ENCODE data around the gene GBP5.
A peak's percentile ranks its signal among the peaks of the same experiment; 100 is the strongest.

GBP5 gene

GRCh38 chr1:89269277-89269676 lies 3.4 kb downstream of the GBP5 start:
- Histone ChIP-seq H2BK15ac (ENCODE audit: low read depth, poor library complexity, severe bottlenecking) (no peak overlapping the region), H3K9ac (ENCODE audit: low read length) (no peak overlapping the region), H2AK5ac (ENCODE audit: low read length, severe bottlenecking) (no peak overlapping the region), H2BK5ac (ENCODE audit: low read depth, low read length, poor library complexity, severe bottlenecking) (no peak overlapping the region), H3K18ac (ENCODE audit: low read depth in 1 of 2, low read length in 2 of 2) (no peak overlapping the region), H3K4ac (ENCODE audit: low read depth in 1 of 2, low read length in 2 of 2) (no peak overlapping the region), H3K27me3 (ENCODE audit: control insufficient read depth in 1 of 2, insufficient read depth in 1 of 2, low read length in 2 of 2) (no peaks in the 10 kb centered on the region), H2AFZ (ENCODE audit: low read depth, low read length) (no peak overlapping the region), H3K4me1 (ENCODE audit: control insufficient read depth, insufficient read depth, low read depth, low read length) (no peaks in the 10 kb centered on the region), H3K9me3 (ENCODE audit: control insufficient read depth, low read length) (no peaks in the 10 kb centered on the region), H4K91ac (ENCODE audit: low read length) (no peak overlapping the region), H3K4me3 (ENCODE audit: insufficient read depth in 1 of 2, low read depth in 1 of 2, low read length in 2 of 2) (no peak overlapping the region), H3K4me2 (ENCODE audit: low read length, poor library complexity, severe bottlenecking) (no peak overlapping the region), H3K27ac (ENCODE audit: low read length, poor library complexity, severe bottlenecking) (no peak overlapping the region), H2BK12ac (ENCODE audit: low read length in 2 of 2) (no peak overlapping the region), H3K36me3 (ENCODE audit: control insufficient read depth in 1 of 2, insufficient read depth in 2 of 2, low read depth in 1 of 2, low read length in 2 of 2) (no peaks in the 10 kb centered on the region), H3K79me1 (replicated peaks; ENCODE audit: low read length, poor library complexity, severe bottlenecking) (no peaks in the 10 kb centered on the region), H4K8ac (ENCODE audit: low read length) (no peak overlapping the region), H2BK120ac (ENCODE audit: low read depth, low read length) (no peak overlapping the region), H3K23ac (ENCODE audit: low read length in 2 of 2) (no peak overlapping the region), H3K14ac (ENCODE audit: low read length in 2 of 2) (no peak overlapping the region)
- WGBS = 89% methylated on average over 5 of the region's 5 CpGs
- DNase-seq = no peak

- no peak overlapping the region for H3K4ac ChIP-seq (ENCODE audit: low read depth in 1 of 2, low read length in 2 of 2)
- H2BK5ac ChIP-seq (ENCODE audit: low read depth, low read length, poor library complexity, severe bottlenecking) = no peak overlapping the region
- no peak overlapping the region for H3K18ac ChIP-seq (ENCODE audit: low read depth in 1 of 2, low read length in 2 of 2)
- no peaks in the 10 kb centered on the region for H3K79me1 ChIP-seq (replicated peaks; ENCODE audit: low read length, poor library complexity, severe bottlenecking)
- H3K4me3 ChIP-seq (ENCODE audit: insufficient read depth in 1 of 2, low read depth in 1 of 2, low read length in 2 of 2) = peak overlapping the region in 1 of 2 experiments; percentile 71
- no peaks in the 10 kb centered on the region for H3K27me3 ChIP-seq (ENCODE audit: control insufficient read depth in 1 of 2, insufficient read depth in 1 of 2, low read length in 2 of 2)
- no peak overlapping the region for H4K91ac ChIP-seq (ENCODE audit: low read length)
- no peaks in the 10 kb centered on the region for H3K36me3 ChIP-seq (ENCODE audit: control insufficient read depth in 1 of 2, insufficient read depth in 2 of 2, low read depth in 1 of 2, low read length in 2 of 2)
- H2BK15ac ChIP-seq (ENCODE audit: low read depth, poor library complexity, severe bottlenecking) = no peak overlapping the region
- no peak overlapping the region for H3K4me2 ChIP-seq (ENCODE audit: low read length, poor library complexity, severe bottlenecking)
- H3K9ac ChIP-seq (ENCODE audit: low read length) = peak overlapping the region; percentile 64
- H3K9me3 ChIP-seq (ENCODE audit: control insufficient read depth, low read length) = no peaks in the 10 kb centered on the region
- no peak overlapping the region for H2AK5ac ChIP-seq (ENCODE audit: low read length, severe bottlenecking)
- H2AFZ ChIP-seq (ENCODE audit: low read depth, low read length) = peak overlapping the region; percentile 51
- 8% methylated on average over 2 of the region's 2 CpGs for WGBS
- no peak overlapping the region for H2BK120ac ChIP-seq (ENCODE audit: low read depth, low read length)
- no peaks in the 10 kb centered on the region for H3K4me1 ChIP-seq (ENCODE audit: control insufficient read depth, insufficient read depth, low read depth, low read length)
- peak; percentile 86 for DNase-seq
- H2BK12ac ChIP-seq (ENCODE audit: low read length in 2 of 2) = no peak overlapping the region
- H3K14ac ChIP-seq (ENCODE audit: low read length in 2 of 2) = no peak overlapping the region
- H3K27ac ChIP-seq (ENCODE audit: low read length, poor library complexity, severe bottlenecking) = no peak overlapping the region
- H3K23ac ChIP-seq (ENCODE audit: low read length in 2 of 2) = no peak overlapping the region
- H4K8ac ChIP-seq (ENCODE audit: low read length) = no peak overlapping the region
These were observed 10.0 kb downstream of the GBP5 start for GRCh38 chr1:89262643-89263042.

- peak overlapping the region; percentile 53 for H2AFZ ChIP-seq (ENCODE audit: low read depth, low read length)
- WGBS = 80% methylated on average over 6 of the region's 6 CpGs
- no peak overlapping the region for H3K27ac ChIP-seq (ENCODE audit: low read length, poor library complexity, severe bottlenecking)
- H3K9me3 ChIP-seq (ENCODE audit: control insufficient read depth, low read length) = no peaks in the 10 kb centered on the region
- H2BK120ac ChIP-seq (ENCODE audit: low read depth, low read length) = no peak overlapping the region
- H3K4ac ChIP-seq (ENCODE audit: low read depth in 1 of 2, low read length in 2 of 2) = no peak overlapping the region
- H3K14ac ChIP-seq (ENCODE audit: low read length in 2 of 2) = no peak overlapping the region
- peak overlapping the region; percentile 64 for H3K9ac ChIP-seq (ENCODE audit: low read length)
- H3K4me3 ChIP-seq (ENCODE audit: insufficient read depth in 1 of 2, low read depth in 1 of 2, low read length in 2 of 2) = peak overlapping the region in 1 of 2 experiments; percentile 71
- no peak overlapping the region for H2BK15ac ChIP-seq (ENCODE audit: low read depth, poor library complexity, severe bottlenecking)
- H3K4me1 ChIP-seq (ENCODE audit: control insufficient read depth, insufficient read depth, low read depth, low read length) = no peaks in the 10 kb centered on the region
- no peak overlapping the region for H4K91ac ChIP-seq (ENCODE audit: low read length)
- peak; percentile 33 for DNase-seq
- no peaks in the 10 kb centered on the region for H3K27me3 ChIP-seq (ENCODE audit: control insufficient read depth in 1 of 2, insufficient read depth in 1 of 2, low read length in 2 of 2)
- no peaks in the 10 kb centered on the region for H3K79me1 ChIP-seq (replicated peaks; ENCODE audit: low read length, poor library complexity, severe bottlenecking)
- no peak overlapping the region for H3K18ac ChIP-seq (ENCODE audit: low read depth in 1 of 2, low read length in 2 of 2)
- H2BK5ac ChIP-seq (ENCODE audit: low read depth, low read length, poor library complexity, severe bottlenecking) = no peak overlapping the region
- H2BK12ac ChIP-seq (ENCODE audit: low read length in 2 of 2) = no peak overlapping the region
- H2AK5ac ChIP-seq (ENCODE audit: low read length, severe bottlenecking) = no peak overlapping the region
- H3K4me2 ChIP-seq (ENCODE audit: low read length, poor library complexity, severe bottlenecking) = no peak overlapping the region
- H3K23ac ChIP-seq (ENCODE audit: low read length in 2 of 2) = no peak overlapping the region
- no peaks in the 10 kb centered on the region for H3K36me3 ChIP-seq (ENCODE audit: control insufficient read depth in 1 of 2, insufficient read depth in 2 of 2, low read depth in 1 of 2, low read length in 2 of 2)
- peak overlapping the region; percentile 62 for H4K8ac ChIP-seq (ENCODE audit: low read length)
These were observed 10.6 kb downstream of the GBP5 start for GRCh38 chr1:89261926-89262515.

GRCh38 chr1:89260566-89261255 lies 11.9 kb downstream of the GBP5 start:
- no peak overlapping the region for H3K27ac ChIP-seq (ENCODE audit: low read length, poor library complexity, severe bottlenecking)
- 44% methylated on average over 2 of the region's 5 CpGs for WGBS

More at GRCh38 chr1:89260566-89261255, 11.9 kb downstream of the GBP5 start:
- no peak overlapping the region for H3K23ac ChIP-seq (ENCODE audit: low read length in 2 of 2)
- DNase-seq = peak; percentile 72
- no peak overlapping the region for H4K91ac ChIP-seq (ENCODE audit: low read length)
- no peak overlapping the region for H2BK5ac ChIP-seq (ENCODE audit: low read depth, low read length, poor library complexity, severe bottlenecking)
- no peak overlapping the region for H3K4me2 ChIP-seq (ENCODE audit: low read length, poor library complexity, severe bottlenecking)
- no peaks in the 10 kb centered on the region for H3K36me3 ChIP-seq (ENCODE audit: control insufficient read depth in 1 of 2, insufficient read depth in 2 of 2, low read depth in 1 of 2, low read length in 2 of 2)
- H4K8ac ChIP-seq (ENCODE audit: low read length) = no peak overlapping the region
- no peak overlapping the region for H3K18ac ChIP-seq (ENCODE audit: low read depth in 1 of 2, low read length in 2 of 2)
- H3K27me3 ChIP-seq (ENCODE audit: control insufficient read depth in 1 of 2, insufficient read depth in 1 of 2, low read length in 2 of 2) = no peaks in the 10 kb centered on the region
- no peak overlapping the region for H3K4ac ChIP-seq (ENCODE audit: low read depth in 1 of 2, low read length in 2 of 2)
- H3K79me1 ChIP-seq (replicated peaks; ENCODE audit: low read length, poor library complexity, severe bottlenecking) = no peaks in the 10 kb centered on the region
- no peak overlapping the region for H2BK15ac ChIP-seq (ENCODE audit: low read depth, poor library complexity, severe bottlenecking)
- peak overlapping the region; percentile 31 for H3K9ac ChIP-seq (ENCODE audit: low read length)
- H2BK12ac ChIP-seq (ENCODE audit: low read length in 2 of 2) = no peak overlapping the region
- H3K14ac ChIP-seq (ENCODE audit: low read length in 2 of 2) = no peak overlapping the region
- H3K4me3 ChIP-seq (ENCODE audit: insufficient read depth in 1 of 2, low read depth in 1 of 2, low read length in 2 of 2) = peak overlapping the region in 1 of 2 experiments; percentile 52
- H3K9me3 ChIP-seq (ENCODE audit: control insufficient read depth, low read length) = no peaks in the 10 kb centered on the region
- H2AK5ac ChIP-seq (ENCODE audit: low read length, severe bottlenecking) = no peak overlapping the region
- H2AFZ ChIP-seq (ENCODE audit: low read depth, low read length) = no peak overlapping the region
- H2BK120ac ChIP-seq (ENCODE audit: low read depth, low read length) = no peak overlapping the region
- H3K4me1 ChIP-seq (ENCODE audit: control insufficient read depth, insufficient read depth, low read depth, low read length) = no peaks in the 10 kb centered on the region

Data from mesenchymal stem cell (in vitro differentiated cells and primary cell).